Measurements from ENCODE around the gene DEPDC5. TPM values are rescaled to one million over a fixed set of nuclear protein-coding genes. Genes with fewer than 3 reads are reported as not detected.

The DEPDC5 gene
- total and polyA plus RNA-seq, 2 of the 8 experiments (the other 6 are each of a cell fraction or from before 2014, with no cell fraction given) = 18.3 to 26.5 TPM

GRCh38 chr22:31754813-31755212, 994 bp downstream of the DEPDC5 start:
- peaks cover 0 to 10% of the 10 kb centered on the region in 2 experiments; a peak in 2 of 4 replicates for H3K79me2 ChIP-seq (ENCODE audit: control insufficient read depth in 1 of 2, insufficient read depth in 2 of 2, low read length in 2 of 2)
- H2AFZ ChIP-seq (ENCODE audit: low read length) = no peak overlapping the region
- peak overlapping the region in 3 of 4 experiments; percentile 45 to 89 (median 61); a peak in 3 of 7 replicates for H3K9ac ChIP-seq (replicated peaks in 1 of 4; ENCODE audit: extremely low read depth in 1 of 4, low read depth in 3 of 4, low read length in 3 of 4)
- FAIRE-seq (no peak), DNase-seq (ENCODE audit: low read depth in 1 of 2, low spot score in 2 of 2) (no peak)
- no peak overlapping the region for H4K8ac ChIP-seq (ENCODE audit: extremely low read depth, insufficient read depth, low read length)
- no peaks in the 10 kb centered on the region for H4K20me1 ChIP-seq (replicated peaks in 1 of 2; ENCODE audit: control insufficient read depth in 1 of 2, insufficient read depth in 2 of 2, low read length in 2 of 2)
- H3K14ac ChIP-seq (ENCODE audit: insufficient read length) = no peak overlapping the region
- POLR2A ChIA-PET (ENCODE audit: partially characterized antibody) = interaction anchor here (1.3 to 3.0 kb wide), 2 partner anchors 16 to 93 kb away, joined by 4 to 11 read pairs; partner anchors contain the start of gene PISD
- WGBS, 2 experiments (ENCODE audit: extremely low coverage in 1 of 2, insufficient coverage in 1 of 2, insufficient read length in 1 of 2, insufficient replicate concordance in 2 of 2, low coverage in 1 of 2, low lambda C conversion rate in 2 of 2, missing lambda C conversion rate in 1 of 2) = 81% methylated on average over 6 of the region's 6 CpGs; no CpG with 5 or more reads in 1 of the 2 experiments
- TF ChIP-seq POLR2AphosphoS5 (IDR thresholded peaks at IDR 0.05; ENCODE audit: low read depth, low read length) (no peak), SIN3A (conservative IDR thresholded peaks at IDR 0.05 in 1 of 2, IDR thresholded peaks at IDR 0.05 in 1 of 2; ENCODE audit: low read depth in 1 of 2, low read length in 2 of 2) (no peak), TAF1 (IDR thresholded peaks at IDR 0.05; ENCODE audit: low read depth, low read length) (no peak), TEAD4 (IDR thresholded peaks at IDR 0.05; ENCODE audit: low read depth, low read length) (no peak)
- no peak overlapping the region for H3K23ac ChIP-seq (ENCODE audit: insufficient read length)
- H3K27me3 ChIP-seq (replicated peaks in 1 of 4; ENCODE audit: control insufficient read depth in 3 of 4, extremely low read depth in 1 of 4, insufficient read depth in 3 of 4, low read length in 3 of 4) = no peaks in the 10 kb centered on the region
- no peak overlapping the region for H2BK15ac ChIP-seq (ENCODE audit: low read length)
- peaks cover 4 to 14% (median 9%) of the 10 kb centered on the region in 4 experiments for H3K4me1 ChIP-seq (replicated peaks in 1 of 4; ENCODE audit: control insufficient read depth in 3 of 4, insufficient read depth in 4 of 4, low read length in 3 of 4)
- H2BK20ac ChIP-seq (ENCODE audit: low read length) = no peak overlapping the region
- H2BK5ac ChIP-seq (ENCODE audit: low read depth, low read length) = no peak overlapping the region
- H3K56ac ChIP-seq (replicated peaks; ENCODE audit: insufficient read length, low read depth, low read length) = no peak overlapping the region
- no peak overlapping the region for H3K4ac ChIP-seq (replicated peaks; ENCODE audit: insufficient read length, low read depth, low read length)
- CTCF ChIA-PET (ENCODE audit: partially characterized antibody) = interaction anchor here (0.6 to 0.9 kb wide), 2 partner anchors 49 to 93 kb away, joined by 3 to 4 read pairs; no protein-coding TSS in a partner anchor
- H3K79me1 ChIP-seq (ENCODE audit: low read depth, low read length) = no peaks in the 10 kb centered on the region
- H3K9me3 ChIP-seq (ENCODE audit: insufficient read depth in 2 of 2, low read depth in 1 of 2, low read length in 1 of 2) = no peaks in the 10 kb centered on the region
- no peak overlapping the region for H2AK5ac ChIP-seq (ENCODE audit: low read depth, low read length)
- no peak overlapping the region for H4K91ac ChIP-seq (replicated peaks; ENCODE audit: insufficient read length, low read length)
- peaks cover 9% of the 10 kb centered on the region; the same call in 1 of the 2 replicates for H3K23me2 ChIP-seq (ENCODE audit: low read depth, low read length)
- H3K36me3 ChIP-seq (ENCODE audit: control insufficient read depth in 2 of 4, insufficient read depth in 4 of 4, low read length in 3 of 4) = peaks cover 0 to 7% (median 6%) of the 10 kb centered on the region in 4 experiments; a peak in 4 of 8 replicates
- no peak overlapping the region; the same call in 1 of the 2 replicates for H2BK12ac ChIP-seq (ENCODE audit: low read depth, low read length)
- H3K27ac ChIP-seq (ENCODE audit: low read depth, low read length) = no peak overlapping the region; the same call in 1 of the 2 replicates
- peak overlapping the region; percentile 63 to 95 for H3K4me2 ChIP-seq (ENCODE audit: insufficient read depth in 1 of 2, low read depth in 2 of 2, low read length in 2 of 2)
- no peak overlapping the region for H2BK120ac ChIP-seq (replicated peaks; ENCODE audit: low read depth, low read length)
- H3K18ac ChIP-seq (ENCODE audit: extremely low read depth, low read length) = no peak overlapping the region
- H3K4me3 ChIP-seq (ENCODE audit: extremely low read depth in 1 of 4, insufficient read depth in 2 of 4, low read depth in 3 of 4, low read length in 4 of 4) = peak overlapping the region; percentile 67 to 95 (median 84); a peak in 6 of 8 replicates
- no peak overlapping the region for H4K5ac ChIP-seq (ENCODE audit: insufficient read length, low read depth, low read length)
